ENCODE results near the gene LGR5.
A peak's percentile ranks its signal among the peaks of the same experiment; 100 is the strongest.

The LGR5 gene

DNA sequence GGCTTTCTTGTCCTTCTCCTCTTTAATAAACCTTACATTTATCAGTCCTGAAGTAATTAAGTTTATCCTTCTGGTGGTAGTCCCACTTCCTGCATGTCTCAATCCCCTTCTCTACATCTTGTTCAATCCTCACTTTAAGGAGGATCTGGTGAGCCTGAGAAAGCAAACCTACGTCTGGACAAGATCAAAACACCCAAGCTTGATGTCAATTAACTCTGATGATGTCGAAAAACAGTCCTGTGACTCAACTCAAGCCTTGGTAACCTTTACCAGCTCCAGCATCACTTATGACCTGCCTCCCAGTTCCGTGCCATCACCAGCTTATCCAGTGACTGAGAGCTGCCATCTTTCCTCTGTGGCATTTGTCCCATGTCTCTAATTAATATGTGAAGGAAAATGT is 144.8 kb downstream of the LGR5 start:
- Histone ChIP-seq H3K4me1 (peaks cover 25% of the 10 kb centered on the region), H3K9me3 (no peaks in the 10 kb centered on the region), H3K27me3 (no peaks in the 10 kb centered on the region), H3K4me3 (ENCODE audit: low read depth, low read length) (no peak overlapping the region), H3K36me3 (peaks cover 28% of the 10 kb centered on the region)
- DNase-seq: peak; percentile 39
- TF ChIP-seq, protein P1, sequence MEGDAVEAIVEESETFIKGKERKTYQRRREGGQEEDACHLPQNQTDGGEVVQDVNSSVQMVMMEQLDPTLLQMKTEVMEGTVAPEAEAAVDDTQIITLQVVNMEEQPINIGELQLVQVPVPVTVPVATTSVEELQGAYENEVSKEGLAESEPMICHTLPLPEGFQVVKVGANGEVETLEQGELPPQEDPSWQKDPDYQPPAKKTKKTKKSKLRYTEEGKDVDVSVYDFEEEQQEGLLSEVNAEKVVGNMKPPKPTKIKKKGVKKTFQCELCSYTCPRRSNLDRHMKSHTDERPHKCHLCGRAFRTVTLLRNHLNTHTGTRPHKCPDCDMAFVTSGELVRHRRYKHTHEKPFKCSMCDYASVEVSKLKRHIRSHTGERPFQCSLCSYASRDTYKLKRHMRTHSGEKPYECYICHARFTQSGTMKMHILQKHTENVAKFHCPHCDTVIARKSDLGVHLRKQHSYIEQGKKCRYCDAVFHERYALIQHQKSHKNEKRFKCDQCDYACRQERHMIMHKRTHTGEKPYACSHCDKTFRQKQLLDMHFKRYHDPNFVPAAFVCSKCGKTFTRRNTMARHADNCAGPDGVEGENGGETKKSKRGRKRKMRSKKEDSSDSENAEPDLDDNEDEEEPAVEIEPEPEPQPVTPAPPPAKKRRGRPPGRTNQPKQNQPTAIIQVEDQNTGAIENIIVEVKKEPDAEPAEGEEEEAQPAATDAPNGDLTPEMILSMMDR (IDR thresholded peaks at IDR 0.05; ENCODE audit: low read depth, low read length): no peak

GRCh38 chr12:71585218-71585617 is 145.6 kb downstream of the LGR5 start:
- Histone ChIP-seq H3K27me3 (no peaks in the 10 kb centered on the region), H3K4me3 (ENCODE audit: low read depth, low read length) (no peak overlapping the region), H3K9me3 (no peaks in the 10 kb centered on the region), H3K36me3 (peaks cover 26% of the 10 kb centered on the region), H3K4me1 (peaks cover 22% of the 10 kb centered on the region)
- TF ChIP-seq, protein P1 (IDR thresholded peaks at IDR 0.05; ENCODE audit: low read depth, low read length): no peak
- DNase-seq: no peak

GRCh38 chr12:71587012-71587411 is 147.4 kb downstream of the LGR5 start:
- TF ChIP-seq, protein P1 (IDR thresholded peaks at IDR 0.05; ENCODE audit: low read depth, low read length): no peak
- Histone ChIP-seq H3K4me3 (ENCODE audit: low read depth, low read length) (no peak overlapping the region), H3K9me3 (no peaks in the 10 kb centered on the region), H3K4me1 (peaks cover 27% of the 10 kb centered on the region), H3K27me3 (no peaks in the 10 kb centered on the region), H3K36me3 (peaks cover 18% of the 10 kb centered on the region)
- DNase-seq: no peak

- Histone ChIP-seq H3K36me3 (peaks cover 6% of the 10 kb centered on the region; the same call in 1 of the 2 replicates), H3K4me3 (ENCODE audit: low read depth, low read length) (no peak overlapping the region), H3K9me3 (no peaks in the 10 kb centered on the region), H3K27me3 (no peaks in the 10 kb centered on the region), H3K4me1 (peaks cover 20% of the 10 kb centered on the region)
- TF ChIP-seq, protein P1 (IDR thresholded peaks at IDR 0.05; ENCODE audit: low read depth, low read length): no peak
- no peak for DNase-seq
Observed at GRCh38 chr12:71589478-71589881, 149.9 kb downstream of the LGR5 start.

GRCh38 chr12:71591601-71592000 is 152.0 kb downstream of the LGR5 start:
- H3K9me3 ChIP-seq: no peaks in the 10 kb centered on the region
- peaks cover 14% of the 10 kb centered on the region for H3K4me1 ChIP-seq
- H3K4me3 ChIP-seq (ENCODE audit: low read depth, low read length): no peak overlapping the region
- TF ChIP-seq, protein P1 (IDR thresholded peaks at IDR 0.05; ENCODE audit: low read depth, low read length): no peak
- H3K27me3 ChIP-seq: no peaks in the 10 kb centered on the region
- no peak for DNase-seq
- no peaks in the 10 kb centered on the region for H3K36me3 ChIP-seq

DNA sequence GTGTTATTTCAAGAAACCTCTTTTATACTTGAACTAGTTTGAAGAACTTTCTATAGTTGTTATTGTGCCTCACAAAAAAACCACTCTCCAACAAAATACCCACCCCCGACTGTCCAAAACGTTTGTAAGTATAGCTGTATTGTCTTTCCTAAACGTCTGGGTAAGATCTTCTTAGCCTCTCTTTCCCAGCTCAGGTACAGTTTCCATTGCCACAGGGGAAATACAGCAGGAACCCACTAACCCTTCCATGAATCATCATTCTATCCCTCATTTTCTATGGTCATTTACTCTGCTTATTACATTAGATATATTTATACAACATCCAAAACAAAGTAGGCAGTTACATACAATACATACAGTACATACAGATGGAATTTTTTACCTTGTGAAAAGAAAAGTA is 153.2 kb downstream of the LGR5 start:
- H3K4me3 ChIP-seq (ENCODE audit: low read depth, low read length): no peak overlapping the region
- H3K27me3 ChIP-seq: no peaks in the 10 kb centered on the region
- TF ChIP-seq, protein P1 (IDR thresholded peaks at IDR 0.05; ENCODE audit: low read depth, low read length): no peak
- no peaks in the 10 kb centered on the region for H3K9me3 ChIP-seq
- no peaks in the 10 kb centered on the region for H3K36me3 ChIP-seq
- H3K4me1 ChIP-seq: peaks cover 9% of the 10 kb centered on the region
- DNase-seq: no peak

All from BE2C (cell line).